K562 (cell line): Measurements from ENCODE around the gene PPARGC1A. TPM values are rescaled to one million over a fixed set of nuclear protein-coding genes. Genes with fewer than 3 reads are reported as not detected.

Experiments
- ATAC-seq: fragments of 200-7000 bp; cut with Tn5 transposase; 3 replicates; pipeline ENCODE4 v1.9.1; 2020; ENCODE audit warnings: moderate library complexity
- BruUV-seq: library from RNA; stranded (reverse); fragments of 400-500 nt; replicated peaks from 2 replicates; lab custom pipeline; 2021; lab: Mats Ljungman, UMichigan
- CTCF ChIA-PET: fragments of 300-600 bp; formaldehyde crosslinking; extraction: SDS; loops from one replicate; lab custom pipeline; 2021; ENCODE audit warnings: low intra/inter-chr PET ratio; lab: Yijun Ruan, JAX
- POLR2A ChIA-PET: fragments of 300-600, 350-650 bp; sonication (Branson Sonifier 250); formaldehyde crosslinking; extraction: SDS; loops from one replicate; lab custom pipeline; 2021; ENCODE audit warnings: antibody characterized with exemption, inconsistent platforms; lab: Yijun Ruan, JAX
- DNase-seq, 4 experiments: peaks; one replicate each; pipeline versions ENCODE4 v3.0.0 to v3.0.0-alpha.2; 2011 to 2018; ENCODE audit warnings: low spot score in 3 of 4, mixed read lengths in 3 of 4; ENCODE audit errors: extremely low read depth in 1 of 4
- FAIRE-seq: peaks from 2 replicates; lab custom pipeline; 2011; peaks lifted over from hg19 to GRCh38; lab: Jason Lieb, UNC
- H2AFZ ChIP-seq: 2 replicates; pipeline ENCODE4 v1.6.0; 2011; ENCODE audit warnings: low read depth, low read length, control low read depth, inconsistent platforms
- H3K27ac ChIP-seq: fragments of 200-600 bp; 3 replicates; pipeline ENCODE4 v1.8.0; 2011; ENCODE audit warnings: low read depth, mild to moderate bottlenecking, control low read depth, inconsistent platforms, low read length, moderate library complexity, mixed read lengths; ENCODE audit errors: extremely low read depth
- H3K27me3 ChIP-seq, 2 experiments: fragments of 300-600 bp in 1 of 2; 2 replicates in 1 of 2; 3 replicates in 1 of 2; pipeline versions ENCODE4 v1.6.0 to v1.8.0; 2011; ENCODE audit warnings: inconsistent platforms in 2 of 2, low read length in 2 of 2, mild to moderate bottlenecking in 1 of 2, mixed read lengths in 1 of 2, moderate library complexity in 1 of 2; ENCODE audit not compliant: control insufficient read depth in 2 of 2, insufficient read depth in 2 of 2
- H3K36me3 ChIP-seq: fragments of 300-600 bp; 3 replicates; pipeline ENCODE4 v1.8.0; 2011; ENCODE audit warnings: mild to moderate bottlenecking, low read length, inconsistent platforms; ENCODE audit not compliant: control insufficient read depth, insufficient read depth
- H3K4me1 ChIP-seq, 2 experiments: fragments of 200-600 bp in 1 of 2; replicated peaks in 1 of 2; 2 replicates in 1 of 2; 3 replicates in 1 of 2; pipeline versions ENCODE4 v1.5.1 to v1.8.0; 2011; ENCODE audit warnings: inconsistent platforms in 2 of 2, low read length in 2 of 2, mild to moderate bottlenecking in 1 of 2, mixed read lengths in 1 of 2, moderate library complexity in 1 of 2; ENCODE audit not compliant: control insufficient read depth in 2 of 2, insufficient read depth in 2 of 2
- H3K4me2 ChIP-seq: 2 replicates; pipeline ENCODE4 v1.6.1; 2011; ENCODE audit warnings: low read length, control low read depth, inconsistent platforms, mixed read lengths; ENCODE audit not compliant: insufficient read depth
- H3K4me3 ChIP-seq: fragments of 200-600 bp; sonication (generic), shearing (Covaris generic); 2 replicates; pipeline ENCODE4 v1.5.1; 2016; ENCODE audit warnings: control low read depth, inconsistent platforms
- H3K79me2 ChIP-seq: fragments of 200-600 bp; 3 replicates; pipeline ENCODE4 v1.8.0; 2011; ENCODE audit warnings: low read length, inconsistent platforms; ENCODE audit not compliant: control insufficient read depth, insufficient read depth
- H3K9ac ChIP-seq, 2 experiments: 2 replicates each; pipeline versions ENCODE4 v1.6.0 to v1.6.1; 2011; ENCODE audit warnings: low read depth in 2 of 2, low read length in 2 of 2, control low read depth in 1 of 2, inconsistent platforms in 1 of 2, mild to moderate bottlenecking in 1 of 2, mixed read lengths in 1 of 2; ENCODE audit not compliant: insufficient read depth in 1 of 2
- H3K9me1 ChIP-seq: one replicate; pipeline ENCODE4 v1.6.0; 2011; ENCODE audit warnings: inconsistent platforms, mild to moderate bottlenecking, low read length, moderate library complexity; ENCODE audit not compliant: control insufficient read depth, insufficient read depth
- H3K9me3 ChIP-seq: replicated peaks from 2 replicates; pipeline ENCODE4 v1.5.1; 2011; ENCODE audit warnings: low read depth, low read length, inconsistent platforms; ENCODE audit not compliant: control insufficient read depth, insufficient read depth
- H4K20me1 ChIP-seq: replicated peaks from 2 replicates; pipeline ENCODE4 v1.6.1; 2011; ENCODE audit warnings: low read length, inconsistent platforms, mixed read lengths; ENCODE audit not compliant: control insufficient read depth, insufficient read depth
- BCL6 ChIP-seq: fragments of 250-450 bp; sonication (Bioruptor Pico); IDR thresholded peaks from 2 replicates; pipeline ENCODE4 v1.4.0; 2020
- CTBP1 ChIP-seq: fragments of 450-650 bp; IDR thresholded peaks from 2 replicates; pipeline ENCODE4 v1.6.1; 2016; ENCODE audit warnings: borderline replicate concordance
- EZH2 ChIP-seq: IDR thresholded peaks from 2 replicates; pipeline ENCODE4 v1.6.1; 2012; ENCODE audit warnings: low read depth, mild to moderate bottlenecking, inconsistent platforms, low read length, borderline replicate concordance
- GTF2B ChIP-seq: IDR thresholded peaks from 2 replicates; pipeline ENCODE4 v1.6.1; 2011; ENCODE audit not compliant: insufficient read length; ENCODE audit errors: extremely low read depth
- NFIX ChIP-seq: fragments of 250-450 bp; sonication (Bioruptor Pico); IDR thresholded peaks from 2 replicates; pipeline ENCODE4 v1.4.0; 2020; ENCODE audit warnings: low read depth, mild to moderate bottlenecking, moderate library complexity
- NR2C1 ChIP-seq, 2 experiments: fragments of 450-650 bp; IDR thresholded peaks; 2 replicates each; pipeline ENCODE4 v1.6.1; 2017; ENCODE audit warnings: mild to moderate bottlenecking in 2 of 2, antibody characterized with exemption in 1 of 2, inconsistent platforms in 1 of 2, missing compliant biosample characterization in 1 of 2, missing genetic modification characterization in 1 of 2
- POLR2G ChIP-seq: fragments of 200-400 bp; formaldehyde crosslinking; IDR thresholded peaks from 2 replicates; pipeline ENCODE4 v1.6.1; 2017; ENCODE audit warnings: low read depth, mild to moderate bottlenecking, antibody characterized with exemption, low read length, moderate library complexity
- PURB ChIP-seq: sonication (generic); formaldehyde crosslinking; IDR thresholded peaks from 2 replicates; pipeline ENCODE4 v1.9.0; 2021; ENCODE audit warnings: low read depth, mild to moderate bottlenecking, missing genetic modification reagents
- RFX7 ChIP-seq: fragments of 250-450 bp; sonication (Bioruptor Pico); IDR thresholded peaks from 2 replicates; pipeline ENCODE4 v1.5.1; 2021; ENCODE audit warnings: mild to moderate bottlenecking
- U2AF2 ChIP-seq: fragments of 200-400 bp; formaldehyde crosslinking; optimal IDR thresholded peaks from 2 replicates; pipeline ENCODE3; 2017; ENCODE audit warnings: low read depth, mild to moderate bottlenecking, low read length
- ZBTB17 ChIP-seq: fragments of 450-650 bp; formaldehyde crosslinking; IDR thresholded peaks from 2 replicates; pipeline ENCODE4 v1.4.0; 2020; ENCODE audit warnings: mild to moderate bottlenecking
- ZBTB5 ChIP-seq: fragments of 450-650 bp; IDR thresholded peaks from 2 replicates; pipeline ENCODE4 v1.6.1; 2017; ENCODE audit warnings: antibody characterized with exemption
- ZC3H8 ChIP-seq: fragments of 450-650 bp; IDR thresholded peaks from 2 replicates; pipeline ENCODE4 v1.6.1; 2017
- ZNF41 ChIP-seq: fragments of 250-450 bp; sonication (Bioruptor Pico); conservative IDR thresholded peaks from 2 replicates; pipeline ENCODE4 v1.4.0; 2020; ENCODE audit warnings: mild to moderate bottlenecking
- ZNF668 ChIP-seq: fragments of 250-450 bp; sonication (Bioruptor Pico); IDR thresholded peaks from 2 replicates; pipeline ENCODE4 v1.8.0; 2022; ENCODE audit warnings: mild to moderate bottlenecking, inconsistent platforms
- ZNF695 ChIP-seq: fragments of 450-650 bp; formaldehyde crosslinking; IDR thresholded peaks from 2 replicates; pipeline ENCODE4 v1.4.0; 2020; ENCODE audit warnings: mild to moderate bottlenecking, moderate library complexity
- WGBS: fragments of 100-300 bp; shearing (Covaris generic); methylation state at CpG from one replicate; pipeline ENCODE4 v1.1.6; 2016; ENCODE audit warnings: low coverage, mixed read lengths; ENCODE audit not compliant: insufficient coverage; ENCODE audit errors: missing lambda C conversion rate; 5-methylcytosine and 5-hydroxymethylcytosine counted together
- in situ Hi-C: fragments of 300-500 bp; cut with MboI; formaldehyde crosslinking; loops from 4 replicates; pipeline ENCODE4 v1.15.0; 2018; ENCODE audit warnings: inconsistent platforms, mixed read lengths
- intact Hi-C: fragments of 100-400 bp; cut with micrococcal nuclease; formaldehyde crosslinking; loops from 2 replicates; pipeline ENCODE4 v1.14.2; 2022
- polyA plus RNA-seq, 8 experiments: library from polyadenylated mRNA; depleted of rRNA in 4 of 8; stranded (reverse) in 5 of 8; unstranded in 3 of 8; fragments of >200 nt; fragmentation: Nextera tagmentation in 2 of 8; fragmentation: Illumina TruSeq in 1 of 8; extraction: Ambion mirVana in 2 of 8; extraction: Trizol in 1 of 8; gene quantifications; 2 replicates each; pipeline versions ENCODE4 v1.2.1 to v1.2.3, GENCODE V29; 2011 to 2014; ENCODE audit warnings: inconsistent platforms in 1 of 8, missing spikeins in 1 of 8
- total RNA-seq, 7 experiments: library from RNA; depleted of rRNA in 6 of 7; stranded (reverse); fragments of >200 nt in 6 of 7; fragmentation: Illumina TruSeq in 2 of 7; extraction: Trizol in 2 of 7; gene quantifications; 2 replicates each; pipeline versions ENCODE4 v1.2.1 to v1.2.3, GENCODE V29; 2011 to 2021; ENCODE audit warnings: low replicate concordance in 1 of 7
- TF ChIP-seq, protein P1 (sequence below): sonication (generic); formaldehyde crosslinking; IDR thresholded peaks from 2 replicates; pipeline ENCODE4 v1.8.0; 2022; ENCODE audit warnings: missing genetic modification reagents, mild to moderate bottlenecking, borderline replicate concordance

The PPARGC1A gene
- total and polyA plus RNA-seq, 9 of the 15 experiments (the other 6 are each of a cell fraction or from before 2014, with no cell fraction given): 0.02 TPM; not detected in 8

DNA sequence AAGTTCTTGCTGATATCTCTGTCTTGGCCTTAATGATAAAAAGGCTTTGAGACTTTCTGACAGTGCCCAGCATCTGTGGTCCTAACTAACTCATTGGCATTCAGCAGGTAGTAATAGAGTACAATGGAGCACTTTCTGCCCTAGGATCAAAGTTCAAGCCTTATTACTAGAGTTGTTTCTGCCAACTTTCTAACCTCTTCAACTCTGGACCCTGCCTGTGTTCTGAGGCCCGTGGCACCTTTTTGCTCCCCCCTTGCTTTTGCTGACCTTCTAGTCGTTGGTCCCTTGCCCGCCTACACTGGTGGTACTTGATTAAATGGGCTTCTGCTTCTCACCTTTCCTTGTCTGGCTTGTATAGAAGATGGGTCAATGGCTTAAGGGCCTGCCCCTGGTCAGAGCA lies 126.3 kb downstream of the PPARGC1A start:
- Histone ChIP-seq H3K9ac (no peak overlapping the region), H3K79me2 (no peaks in the 10 kb centered on the region), H3K9me3 (no peaks in the 10 kb centered on the region), H4K20me1 (no peaks in the 10 kb centered on the region), H3K9me1 (no peaks in the 10 kb centered on the region), H3K4me1 (no peaks in the 10 kb centered on the region), H3K27ac (no peak overlapping the region), H3K27me3 (no peaks in the 10 kb centered on the region), H3K4me2 (no peak overlapping the region), H2AFZ (no peak overlapping the region), H3K36me3 (no peaks in the 10 kb centered on the region), H3K4me3 (no peak overlapping the region)
- TF ChIP-seq CTBP1 (no peak), POLR2G (no peak), EZH2 (no peak), GTF2B (no peak), RFX7 (CRISPR knock-in tag) (no peak), U2AF2 (no peak), PURB (CRISPR knock-in tag) (no peak), BCL6 (CRISPR knock-in tag) (no peak), NR2C1 (IDR thresholded peaks at IDR 0.05) (no peak), NR2C1 (tag; IDR thresholded peaks at IDR 0.05) (no peak), ZBTB5 (no peak), NFIX (no peak), ZNF41 (no peak), ZNF668 (CRISPR knock-in tag) (no peak), ZNF695 (CRISPR knock-in tag) (no peak), ZC3H8 (no peak), ZBTB17 (no peak)
- TF ChIP-seq, protein P1, sequence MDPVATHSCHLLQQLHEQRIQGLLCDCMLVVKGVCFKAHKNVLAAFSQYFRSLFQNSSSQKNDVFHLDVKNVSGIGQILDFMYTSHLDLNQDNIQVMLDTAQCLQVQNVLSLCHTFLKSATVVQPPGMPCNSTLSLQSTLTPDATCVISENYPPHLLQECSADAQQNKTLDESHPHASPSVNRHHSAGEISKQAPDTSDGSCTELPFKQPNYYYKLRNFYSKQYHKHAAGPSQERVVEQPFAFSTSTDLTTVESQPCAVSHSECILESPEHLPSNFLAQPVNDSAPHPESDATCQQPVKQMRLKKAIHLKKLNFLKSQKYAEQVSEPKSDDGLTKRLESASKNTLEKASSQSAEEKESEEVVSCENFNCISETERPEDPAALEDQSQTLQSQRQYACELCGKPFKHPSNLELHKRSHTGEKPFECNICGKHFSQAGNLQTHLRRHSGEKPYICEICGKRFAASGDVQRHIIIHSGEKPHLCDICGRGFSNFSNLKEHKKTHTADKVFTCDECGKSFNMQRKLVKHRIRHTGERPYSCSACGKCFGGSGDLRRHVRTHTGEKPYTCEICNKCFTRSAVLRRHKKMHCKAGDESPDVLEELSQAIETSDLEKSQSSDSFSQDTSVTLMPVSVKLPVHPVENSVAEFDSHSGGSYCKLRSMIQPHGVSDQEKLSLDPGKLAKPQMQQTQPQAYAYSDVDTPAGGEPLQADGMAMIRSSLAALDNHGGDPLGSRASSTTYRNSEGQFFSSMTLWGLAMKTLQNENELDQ (CRISPR knock-in tag): no peak
- ATAC-seq (no peak), DNase-seq (no peak), FAIRE-seq (no peak)
- in situ Hi-C loops (no loop called here), intact Hi-C loops (no loop called here)
- WGBS: 0% methylated on average over 3 of the region's 3 CpGs
- ChIA-PET CTCF (no interaction called here), POLR2A (no interaction called here)
- no TSS peak for BruUV-seq
